Erythroblast (primary cell): ENCODE data around the gene ATXN7L1.

Experiments used
- GATA1 ChIP-seq: IDR thresholded peaks from 2 replicates; pipeline ENCODE4 v1.6.1; 2011; ENCODE audit warnings: low read depth, mild to moderate bottlenecking, control low read depth, low read length, moderate library complexity
- POLR2A ChIP-seq: IDR thresholded peaks from 2 replicates; pipeline ENCODE4 v1.6.1; 2011; ENCODE audit warnings: mild to moderate bottlenecking, low read length

- no peak for TF ChIP-seq POLR2A
- TF ChIP-seq GATA1 = no peak
Measured at GRCh38 chr7:105591522-105591921, 284.9 kb downstream of the ATXN7L1 start.
